Measurements from ENCODE around the gene FCHO2.

Gene FCHO2

GRCh38 chr5:73096239-73096575, 140.4 kb downstream of the FCHO2 start:
- in situ Hi-C loops (cut with HindIII; ENCODE audit: low sequenced_read_pairs) = no loop called here
- TF ChIP-seq CTCF (IDR thresholded peaks at IDR 0.05; ENCODE audit: low read depth, low read length, missing control alignments) = no peak
- DNase-seq (ENCODE audit: low read depth) = no peak
- H3K4me3 ChIP-seq (ENCODE audit: low read depth, low read length) = no peak overlapping the region

- TF ChIP-seq CTCF (IDR thresholded peaks at IDR 0.05; ENCODE audit: low read depth, low read length, missing control alignments) = no peak
- in situ Hi-C loops (cut with HindIII; ENCODE audit: low sequenced_read_pairs) = no loop called here
- DNase-seq (ENCODE audit: low read depth) = no peak
These were observed 141.9 kb downstream of the FCHO2 start for GRCh38 chr5:73097740-73098139.

GRCh38 chr5:73100109-73100508, 144.3 kb downstream of the FCHO2 start:
- in situ Hi-C loops (cut with HindIII; ENCODE audit: low sequenced_read_pairs) = no loop called here
- no peak for DNase-seq (ENCODE audit: low read depth)
- TF ChIP-seq CTCF (IDR thresholded peaks at IDR 0.05; ENCODE audit: low read depth, low read length, missing control alignments) = no peak
- H3K4me3 ChIP-seq (ENCODE audit: low read depth, low read length) = no peak overlapping the region

More at GRCh38 chr5:73097740-73098139, 141.9 kb downstream of the FCHO2 start:
- no peak overlapping the region for H3K4me3 ChIP-seq (ENCODE audit: low read depth, low read length)

GRCh38 chr5:73103870-73104299, 148.0 kb downstream of the FCHO2 start:
- no peak overlapping the region for H3K4me3 ChIP-seq (ENCODE audit: low read depth, low read length)
- in situ Hi-C loops (cut with HindIII; ENCODE audit: low sequenced_read_pairs) = no loop called here
- TF ChIP-seq CTCF (IDR thresholded peaks at IDR 0.05; ENCODE audit: low read depth, low read length, missing control alignments) = no peak
- DNase-seq (ENCODE audit: low read depth) = no peak

- in situ Hi-C loops (cut with HindIII; ENCODE audit: low sequenced_read_pairs) = no loop called here
- no peak for DNase-seq (ENCODE audit: low read depth)
These were observed 148.5 kb downstream of the FCHO2 start for GRCh38 chr5:73104326-73104725.

GRCh38 chr5:73106335-73106734, 150.5 kb downstream of the FCHO2 start:
- in situ Hi-C loops (cut with HindIII; ENCODE audit: low sequenced_read_pairs) = no loop called here
- no peak overlapping the region for H3K4me3 ChIP-seq (ENCODE audit: low read depth, low read length)
- TF ChIP-seq CTCF (IDR thresholded peaks at IDR 0.05; ENCODE audit: low read depth, low read length, missing control alignments) = no peak
- DNase-seq (ENCODE audit: low read depth) = no peak

More at GRCh38 chr5:73104326-73104725, 148.5 kb downstream of the FCHO2 start:
- TF ChIP-seq CTCF (IDR thresholded peaks at IDR 0.05; ENCODE audit: low read depth, low read length, missing control alignments) = no peak
- no peak overlapping the region for H3K4me3 ChIP-seq (ENCODE audit: low read depth, low read length)

- no peak overlapping the region for H3K4me3 ChIP-seq (ENCODE audit: low read depth, low read length)
- no peak for TF ChIP-seq CTCF (IDR thresholded peaks at IDR 0.05; ENCODE audit: low read depth, low read length, missing control alignments)
- in situ Hi-C loops (cut with HindIII; ENCODE audit: low sequenced_read_pairs) = no loop called here
- DNase-seq (ENCODE audit: low read depth) = no peak
These were observed 154.3 kb downstream of the FCHO2 start for GRCh38 chr5:73110190-73110589.

All from astrocyte of the cerebellum (primary cell).